Stimulated activated CD4-positive, alpha-beta T cell treated with anti-CD3 and anti-CD28 coated beads, TNF-alpha, amount 100 ng/mL, for 4 hours (primary cell): ENCODE measurements around the gene KIF24.
"Not testable (repeated sequence)": the region's sequence is repeated elsewhere in the genome, so short reads cannot be mapped to it uniquely, and the experiment has no call there.

ENCODE experiments used
- DNase-seq, 3 experiments: peaks; one replicate each; pipeline ENCODE4 v3.0.0-alpha.2; 2020; ENCODE audit warnings: low read depth in 3 of 3

KIF24 gene

DNA sequence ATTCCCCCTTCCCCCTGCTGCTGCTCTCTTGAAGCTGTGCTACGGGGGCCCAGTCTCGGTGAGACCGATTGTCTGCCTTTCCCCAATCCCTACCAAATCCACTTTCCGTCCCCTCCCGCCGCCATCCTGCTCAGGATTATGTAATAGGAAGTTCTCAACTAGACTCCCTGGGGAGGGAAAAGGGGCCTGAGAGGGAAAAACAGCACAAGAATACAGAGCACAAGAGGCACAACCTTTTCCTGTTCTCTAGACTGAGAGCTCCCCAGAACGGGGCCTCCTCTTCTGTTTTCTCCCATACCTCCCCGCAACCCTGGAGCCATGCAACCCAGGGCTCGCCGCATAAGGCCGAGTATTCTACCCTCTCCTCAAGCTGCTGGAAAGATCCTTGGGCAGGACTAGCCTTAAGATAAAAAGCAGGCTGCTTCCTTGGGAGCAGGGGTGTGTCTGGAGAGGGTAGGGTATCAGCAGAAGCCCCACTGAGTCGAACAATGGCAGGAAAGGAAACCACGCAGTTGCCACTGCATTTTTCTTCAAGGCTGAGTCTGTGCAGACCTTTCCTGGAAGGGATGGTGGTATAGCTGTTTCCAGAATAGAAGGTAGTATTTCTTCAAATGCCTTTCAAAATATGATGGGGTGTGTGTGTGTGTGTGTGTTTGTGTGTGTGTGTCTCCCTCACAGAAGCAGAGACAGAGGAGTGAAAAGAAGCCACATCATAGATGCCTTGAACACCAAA lies 34.7 kb upstream of the KIF24 start:
- DNase-seq = no peak

DNA sequence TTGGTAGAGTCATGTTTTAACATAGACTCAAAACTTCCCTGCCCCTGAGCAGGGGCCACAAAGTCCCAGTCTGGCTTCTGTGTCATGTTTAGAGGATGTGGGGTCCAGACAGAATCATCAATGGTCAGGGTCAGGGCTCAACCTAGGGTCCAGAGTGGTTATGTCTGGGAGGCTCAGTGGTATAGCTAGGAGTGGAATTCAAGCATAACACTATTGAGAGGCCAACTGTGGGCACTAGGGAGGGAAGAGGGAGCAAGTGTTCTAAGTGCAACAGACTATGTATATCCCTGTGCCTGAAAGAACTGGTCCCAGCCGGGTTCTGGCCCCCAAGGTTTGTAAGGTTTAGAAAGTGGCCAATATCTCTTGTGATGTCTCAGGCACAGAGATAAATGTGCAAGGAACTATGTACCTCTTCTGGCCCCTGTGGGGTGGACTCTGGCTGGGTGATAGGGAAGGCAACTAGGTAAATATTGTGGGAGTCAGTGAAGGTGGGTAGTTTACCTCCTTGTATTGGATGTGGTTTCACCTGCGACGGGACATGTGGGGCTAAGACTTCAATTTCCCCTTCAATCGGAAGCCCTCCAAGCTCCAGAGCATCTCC lies 33.6 kb upstream of the KIF24 start:
- no peak for DNase-seq

DNA sequence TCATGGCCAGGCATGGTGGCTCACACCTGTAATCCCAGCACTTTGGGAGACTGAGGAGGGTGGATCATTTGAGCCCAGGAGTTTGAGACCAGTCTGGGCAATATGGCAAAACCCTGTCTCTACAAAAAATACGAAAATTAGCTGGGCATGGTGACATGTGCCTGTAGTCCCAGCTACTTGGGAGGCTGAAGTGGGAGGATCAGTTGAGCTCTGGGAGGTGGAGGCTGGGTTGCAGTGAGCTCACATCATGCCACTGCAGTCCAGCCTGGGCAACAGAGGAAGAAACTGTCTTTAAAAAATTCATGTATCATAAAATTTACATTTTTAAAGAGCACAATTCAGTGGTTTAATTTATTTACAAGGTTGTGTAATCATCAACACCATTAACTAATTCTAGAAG lies 23.9 kb upstream of the KIF24 start:
- DNase-seq = not testable (repeated sequence)

DNA sequence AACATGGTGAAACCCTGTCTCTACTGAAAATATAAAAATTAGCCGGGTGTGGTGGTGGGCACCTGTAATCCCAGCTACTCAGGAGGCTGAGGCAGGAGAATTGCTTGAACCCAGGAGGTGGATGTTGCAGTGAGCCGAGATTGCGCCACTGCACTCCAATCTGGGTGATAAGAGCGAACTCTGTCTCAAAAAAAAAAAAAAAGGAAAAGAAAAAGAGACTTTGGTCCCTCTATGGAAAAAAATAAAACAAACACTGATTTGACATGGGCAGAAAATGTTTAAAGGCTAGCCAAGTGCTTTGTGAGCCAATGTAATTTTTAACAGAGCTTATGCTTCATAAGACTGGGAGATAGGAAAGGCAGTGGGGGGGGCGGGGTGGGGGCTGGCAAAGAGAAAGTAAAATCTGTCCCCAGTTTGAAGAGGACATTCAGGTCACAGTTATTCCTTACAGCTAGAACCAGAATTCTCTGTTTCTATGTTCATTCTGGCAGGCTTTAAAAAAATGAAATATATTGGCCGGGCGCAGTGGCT lies 23.1 kb upstream of the KIF24 start:
- not testable (repeated sequence) for DNase-seq

- DNase-seq = no peak
Observed at GRCh38 chr9:34349324-34349723, 20.3 kb upstream of the KIF24 start.

DNA sequence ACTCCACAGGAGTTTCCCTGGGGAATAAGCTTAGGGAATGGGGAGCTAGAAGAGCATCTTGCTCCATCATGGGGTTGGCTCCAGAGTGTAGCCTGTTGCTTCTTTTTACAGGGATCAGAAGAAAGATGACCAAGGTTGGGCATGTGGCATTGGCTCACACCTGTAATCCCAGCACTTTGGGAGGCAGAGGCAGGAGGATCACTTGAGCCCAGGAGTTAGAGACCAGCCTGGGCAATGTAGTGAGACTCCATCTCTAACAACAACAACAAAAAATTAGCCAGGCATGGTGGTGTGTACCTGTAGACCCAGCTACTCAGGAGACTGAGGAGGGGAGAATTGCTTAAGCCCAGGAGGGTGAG lies 18.7 kb upstream of the KIF24 start:
- DNase-seq = no peak

DNA sequence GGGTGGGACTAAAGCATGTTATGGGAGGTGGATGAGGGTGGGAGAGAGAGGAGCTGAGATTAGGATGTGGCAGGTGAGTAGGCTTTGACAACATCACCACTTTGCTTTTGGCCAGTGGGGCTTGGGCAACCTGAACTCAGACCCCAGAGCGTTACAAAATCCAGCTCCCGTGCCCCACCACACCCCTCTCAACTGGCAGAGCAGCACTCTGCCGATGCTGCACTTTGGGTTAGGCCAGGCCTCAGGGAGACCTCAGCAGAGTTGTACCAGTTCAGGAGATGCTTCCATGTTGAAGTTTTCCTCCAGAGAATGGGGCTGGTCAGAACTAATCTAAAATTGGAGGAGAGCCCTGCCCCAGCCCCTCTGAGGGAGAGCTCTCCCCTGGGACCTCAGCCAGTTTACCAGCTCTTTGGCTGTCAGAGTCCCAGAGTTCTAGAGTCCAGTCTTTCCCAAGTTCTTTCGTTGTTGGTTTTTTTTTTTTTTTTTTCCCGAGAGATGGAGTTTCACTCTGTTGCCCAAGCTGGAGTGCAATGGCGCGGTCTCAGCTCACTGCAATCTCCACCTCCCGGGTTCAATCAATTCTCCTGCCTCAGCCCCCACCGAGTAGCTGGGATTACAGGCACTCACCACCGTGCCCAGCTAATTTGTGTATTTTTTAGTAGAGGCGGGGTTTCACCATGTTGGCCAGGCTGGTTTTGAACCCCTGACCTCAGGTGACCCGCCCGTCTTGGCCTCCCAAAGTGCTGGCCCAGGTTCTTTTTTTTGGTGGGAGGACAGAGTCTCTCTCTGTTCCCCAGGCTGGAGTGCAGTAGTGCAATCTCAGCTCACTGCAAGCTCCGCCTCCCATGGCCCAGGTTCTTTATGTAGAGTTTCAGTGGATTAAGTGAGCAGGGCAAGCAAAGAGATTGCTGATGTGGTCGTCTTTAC lies 18.1 kb upstream of the KIF24 start:
- no peak for DNase-seq

- no peak for DNase-seq
Observed at GRCh38 chr9:34343605-34344004, 14.5 kb upstream of the KIF24 start.

DNA sequence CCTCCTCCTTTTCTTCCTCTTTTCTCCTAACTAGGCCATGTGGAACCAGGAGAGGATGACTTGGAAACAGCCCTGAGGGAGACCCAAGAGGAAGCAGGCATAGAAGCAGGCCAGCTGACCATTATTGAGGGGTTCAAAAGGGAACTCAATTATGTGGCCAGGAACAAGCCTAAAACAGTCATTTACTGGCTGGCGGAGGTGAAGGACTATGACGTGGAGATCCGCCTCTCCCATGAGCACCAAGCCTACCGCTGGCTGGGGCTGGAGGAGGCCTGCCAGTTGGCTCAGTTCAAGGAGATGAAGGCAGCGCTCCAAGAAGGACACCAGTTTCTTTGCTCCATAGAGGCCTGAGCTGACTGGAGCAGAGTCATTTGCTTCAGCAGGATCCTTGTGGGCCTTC lies 14.0 kb upstream of the KIF24 start:
- DNase-seq = no peak

DNA sequence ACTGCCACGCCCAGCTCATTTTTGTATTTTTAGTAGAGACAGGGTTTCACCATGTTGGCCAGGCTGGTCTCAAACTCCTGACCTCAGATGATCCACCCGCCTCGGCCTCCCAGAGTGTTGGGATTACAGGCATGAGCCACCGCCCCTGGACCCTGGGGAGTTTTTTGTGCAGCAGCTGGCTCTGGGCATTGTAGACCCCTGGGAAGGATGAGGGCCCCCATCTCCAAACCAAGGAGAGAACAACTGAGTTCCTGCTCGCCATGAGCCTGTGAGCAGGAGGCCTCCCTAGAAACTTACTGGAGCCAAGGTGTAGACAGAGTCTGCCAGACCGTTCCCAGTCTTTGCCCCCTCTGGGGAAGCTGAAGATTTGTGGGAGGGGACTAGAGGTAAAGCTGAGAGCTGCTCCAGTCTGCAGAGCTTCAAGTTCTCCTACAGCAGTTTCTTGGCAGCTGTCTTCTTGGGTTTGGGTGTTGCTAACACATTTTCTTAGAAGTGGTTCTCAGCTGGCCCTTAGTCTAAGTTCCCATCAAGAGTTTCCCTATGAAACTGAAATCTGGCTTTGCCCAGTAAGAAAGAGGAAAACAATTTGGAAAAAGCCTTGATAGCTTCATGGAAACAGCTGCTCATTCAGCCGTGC lies 12.7 kb upstream of the KIF24 start:
- DNase-seq = no peak

DNA sequence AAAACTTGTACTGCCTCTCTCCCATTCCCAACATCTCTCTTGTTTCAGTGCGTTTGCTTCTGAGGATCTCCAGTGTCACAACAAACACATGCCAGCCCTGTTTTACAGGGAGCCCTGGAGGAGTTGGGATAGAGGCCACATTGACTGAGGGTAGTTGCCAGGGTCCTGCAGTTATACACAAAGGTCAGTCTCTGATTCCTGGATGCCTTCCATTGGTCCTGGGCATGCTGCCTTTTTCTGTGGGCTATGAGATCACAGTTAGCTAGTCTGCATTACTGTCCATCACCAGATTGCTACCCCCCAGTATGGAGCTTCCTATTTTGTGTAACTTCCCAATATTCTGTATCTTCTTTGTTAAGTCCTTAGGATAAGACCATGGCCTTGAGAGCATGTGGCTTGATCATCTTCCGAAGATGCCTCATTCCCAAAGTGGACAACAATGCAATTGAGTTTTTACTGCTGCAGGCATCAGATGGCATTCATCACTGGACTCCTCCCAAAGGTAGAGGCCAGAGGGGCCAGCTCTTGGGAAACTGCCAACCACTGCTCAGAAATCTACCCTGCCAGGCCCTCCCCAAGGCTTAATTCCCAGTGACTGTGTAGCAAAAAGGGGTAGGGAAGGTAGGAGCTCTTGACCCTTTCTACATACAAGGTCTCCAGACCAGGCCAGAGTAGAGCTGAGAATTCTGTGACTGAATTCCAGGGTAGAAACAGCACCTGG lies 9.8 kb upstream of the KIF24 start:
- no peak for DNase-seq

- DNase-seq = not testable (repeated sequence)
Observed at GRCh38 chr9:34338079-34338478, 9.0 kb upstream of the KIF24 start.

DNA sequence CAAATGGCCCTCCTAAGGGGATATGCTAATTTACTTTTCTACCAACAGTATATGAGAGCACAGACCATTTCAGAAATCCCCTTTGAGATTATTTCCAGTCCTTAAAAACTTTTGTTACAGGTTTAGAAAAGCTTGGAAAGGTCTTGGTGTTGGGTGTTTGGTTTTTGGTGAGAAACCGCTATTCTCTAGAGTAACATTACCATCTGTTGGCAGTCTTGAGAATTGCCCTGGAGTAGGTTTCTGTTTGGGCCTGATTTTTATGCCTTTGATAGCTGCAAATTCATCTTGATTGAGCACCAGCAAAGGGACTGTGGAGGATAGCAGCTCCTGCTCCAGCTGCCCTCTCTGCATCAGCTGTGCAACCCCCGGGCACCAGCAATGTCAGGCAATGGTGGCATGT lies 8.3 kb upstream of the KIF24 start:
- DNase-seq = no peak

DNA sequence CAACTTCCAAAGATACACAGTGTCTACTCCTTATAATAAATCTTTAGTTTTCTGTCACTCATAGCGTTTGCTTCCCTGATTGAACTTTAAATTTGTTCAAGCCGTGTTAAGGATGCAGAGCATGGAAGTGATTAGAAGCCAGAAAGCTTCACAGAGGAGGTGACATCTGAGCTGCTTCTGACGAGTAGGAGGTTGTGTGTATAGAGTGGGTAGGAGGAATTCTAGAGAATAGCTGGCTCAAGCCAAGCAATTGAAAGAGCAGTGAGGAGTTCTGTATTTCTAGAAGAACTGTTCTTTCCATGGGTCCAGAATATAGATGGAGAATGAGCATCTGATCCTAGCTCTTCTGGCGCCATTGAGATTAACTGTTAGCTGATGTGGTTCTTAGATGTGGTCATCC lies 6.3 kb upstream of the KIF24 start:
- no peak for DNase-seq

- no peak for DNase-seq
Observed at GRCh38 chr9:34334916-34335315, 5.8 kb upstream of the KIF24 start.

GRCh38 chr9:34334337-34334824 lies 5.3 kb upstream of the KIF24 start:
- DNase-seq = no peak

DNA sequence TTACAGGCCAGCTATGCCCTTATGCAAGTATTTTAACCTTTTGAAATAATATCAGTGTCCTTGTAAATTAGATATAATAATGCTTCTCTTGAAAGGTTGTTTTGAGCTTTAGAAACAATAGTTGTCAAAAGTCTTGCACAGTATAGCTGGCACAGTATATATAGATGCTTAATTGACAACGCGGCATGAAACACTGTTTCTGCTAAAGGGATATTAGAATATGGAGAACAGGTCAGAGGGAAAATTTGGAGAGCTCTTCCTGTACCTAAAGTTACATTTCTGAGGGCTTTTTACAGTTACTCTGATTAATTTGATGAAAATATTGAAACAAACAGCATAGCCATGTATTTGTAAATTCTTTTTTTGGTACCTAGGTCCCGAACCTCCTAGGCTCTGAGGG lies 4.8 kb upstream of the KIF24 start:
- DNase-seq = no peak

DNA sequence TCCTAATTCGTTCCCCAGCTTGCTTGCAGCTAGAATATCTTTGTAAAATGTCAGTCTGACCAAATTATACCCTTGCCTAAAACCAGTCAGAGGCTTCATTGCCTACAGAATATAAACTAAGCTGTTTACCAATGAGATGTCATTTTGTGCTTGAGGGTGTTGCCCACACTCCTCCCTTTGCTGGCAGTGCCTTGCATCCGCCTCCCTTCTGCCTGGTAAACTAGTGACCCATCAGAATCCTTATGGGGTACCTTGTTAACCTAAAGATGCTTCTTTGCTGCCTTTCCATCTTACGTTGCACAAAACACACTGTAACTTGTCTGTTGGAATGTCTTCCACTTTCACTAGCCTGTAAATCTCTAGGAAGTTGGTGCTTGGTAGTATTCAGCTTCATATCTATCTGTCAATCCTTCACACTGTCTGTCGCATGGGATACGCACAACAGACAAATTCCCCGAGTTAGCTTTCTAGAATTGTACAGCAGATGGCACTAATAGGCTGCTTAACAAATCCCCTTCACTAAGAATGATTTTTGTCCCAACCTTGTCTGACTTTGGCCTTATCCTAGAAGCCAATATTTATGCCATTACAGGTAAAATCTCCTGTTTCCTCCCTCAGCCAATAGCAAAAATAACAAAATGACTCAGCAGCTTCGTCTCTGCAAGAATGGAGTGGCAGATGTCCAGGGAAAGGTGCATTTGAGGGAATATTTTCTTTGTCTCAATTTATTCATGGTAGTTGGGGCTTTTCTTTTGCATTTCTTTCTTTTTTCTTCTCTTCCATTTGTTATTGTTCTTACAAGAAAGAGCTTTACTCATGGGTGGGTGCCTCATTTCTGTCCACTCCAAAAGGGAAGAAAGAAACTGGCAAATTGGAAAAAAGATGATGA lies 3.3 kb upstream of the KIF24 start:
- DNase-seq = no peak

- DNase-seq = no peak
Observed at GRCh38 chr9:34331196-34331595, 2.1 kb upstream of the KIF24 start.

DNA sequence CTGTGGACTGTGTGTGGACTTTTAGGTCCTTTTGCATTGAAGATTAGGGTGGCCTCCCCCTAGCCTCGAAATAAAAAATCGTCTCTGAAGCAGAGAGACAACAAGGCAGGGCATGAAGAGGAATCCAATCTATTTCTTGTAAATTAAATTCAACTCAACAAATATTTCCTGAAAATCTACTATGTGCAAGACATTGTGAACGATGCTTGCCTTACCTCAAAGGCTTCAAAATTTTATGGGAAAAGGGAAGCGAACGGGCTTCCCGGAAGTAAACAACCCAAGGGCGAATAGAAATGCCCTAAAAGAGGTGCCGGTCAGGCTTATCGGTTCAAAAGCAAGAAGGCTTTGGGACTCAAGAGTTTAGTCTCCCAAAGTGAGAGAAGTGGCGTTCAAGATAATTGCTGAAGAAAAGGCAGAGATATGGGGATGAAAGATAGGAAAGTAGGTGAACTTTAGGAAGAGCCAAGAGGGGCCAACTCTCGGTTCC lies 525 bp downstream of the KIF24 start:
- no peak for DNase-seq
